SK-N-SH treated with all-trans-retinoic acid at 6 μM for 48 hours (cell line): ENCODE results near the gene LIPH.

Source experiments
- CSRNP3 ChIP-seq: fragments of 250-450 bp; sonication (Bioruptor Pico); IDR thresholded peaks from 2 replicates; pipeline ENCODE4 v1.5.1; 2021; ENCODE audit warnings: mild to moderate bottlenecking, moderate library complexity
- ESRRG ChIP-seq: fragments of 250-450 bp; sonication (Bioruptor Pico); IDR thresholded peaks from 2 replicates; pipeline ENCODE4 v1.6.1; 2021; ENCODE audit warnings: mild to moderate bottlenecking
- RARB ChIP-seq: fragments of 250-450 bp; sonication (Bioruptor Pico); IDR thresholded peaks from 2 replicates; pipeline ENCODE4 v1.8.0; 2021; ENCODE audit warnings: mild to moderate bottlenecking, moderate library complexity
- SNAI2 ChIP-seq: fragments of 250-450 bp; sonication (Bioruptor Pico); IDR thresholded peaks from 2 replicates; pipeline ENCODE4 v1.5.0; 2020; ENCODE audit warnings: mild to moderate bottlenecking, moderate library complexity
- ZNF565 ChIP-seq: fragments of 450-650 bp; formaldehyde crosslinking; conservative IDR thresholded peaks from 2 replicates; pipeline ENCODE4 v1.5.0; 2020; ENCODE audit warnings: low read depth, mild to moderate bottlenecking, moderate library complexity
- TF ChIP-seq, protein P1 (sequence below): fragments of 250-450 bp; sonication (Bioruptor Pico); IDR thresholded peaks from 2 replicates; pipeline ENCODE4 v1.8.0; 2020; ENCODE audit warnings: mild to moderate bottlenecking, moderate library complexity, borderline replicate concordance

- TF ChIP-seq CSRNP3 (CRISPR knock-in tag) (no peak), ZNF565 (CRISPR knock-in tag) (no peak), ESRRG (no peak), RARB (CRISPR knock-in tag) (no peak), SNAI2 (CRISPR knock-in tag) (no peak)
- TF ChIP-seq, protein P1, sequence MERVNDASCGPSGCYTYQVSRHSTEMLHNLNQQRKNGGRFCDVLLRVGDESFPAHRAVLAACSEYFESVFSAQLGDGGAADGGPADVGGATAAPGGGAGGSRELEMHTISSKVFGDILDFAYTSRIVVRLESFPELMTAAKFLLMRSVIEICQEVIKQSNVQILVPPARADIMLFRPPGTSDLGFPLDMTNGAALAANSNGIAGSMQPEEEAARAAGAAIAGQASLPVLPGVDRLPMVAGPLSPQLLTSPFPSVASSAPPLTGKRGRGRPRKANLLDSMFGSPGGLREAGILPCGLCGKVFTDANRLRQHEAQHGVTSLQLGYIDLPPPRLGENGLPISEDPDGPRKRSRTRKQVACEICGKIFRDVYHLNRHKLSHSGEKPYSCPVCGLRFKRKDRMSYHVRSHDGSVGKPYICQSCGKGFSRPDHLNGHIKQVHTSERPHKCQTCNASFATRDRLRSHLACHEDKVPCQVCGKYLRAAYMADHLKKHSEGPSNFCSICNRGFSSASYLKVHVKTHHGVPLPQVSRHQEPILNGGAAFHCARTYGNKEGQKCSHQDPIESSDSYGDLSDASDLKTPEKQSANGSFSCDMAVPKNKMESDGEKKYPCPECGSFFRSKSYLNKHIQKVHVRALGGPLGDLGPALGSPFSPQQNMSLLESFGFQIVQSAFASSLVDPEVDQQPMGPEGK: no peak
Observed at GRCh38 chr3:185488465-185488864, 63.9 kb downstream of the LIPH start.
